Measurements from ENCODE around the gene CCDC85C. TPM values are rescaled to one million over a fixed set of nuclear protein-coding genes. Genes with fewer than 3 reads are reported as not detected.

The CCDC85C gene
- total RNA-seq, 1 donor from 2014 or later: 82.2 TPM

DNA sequence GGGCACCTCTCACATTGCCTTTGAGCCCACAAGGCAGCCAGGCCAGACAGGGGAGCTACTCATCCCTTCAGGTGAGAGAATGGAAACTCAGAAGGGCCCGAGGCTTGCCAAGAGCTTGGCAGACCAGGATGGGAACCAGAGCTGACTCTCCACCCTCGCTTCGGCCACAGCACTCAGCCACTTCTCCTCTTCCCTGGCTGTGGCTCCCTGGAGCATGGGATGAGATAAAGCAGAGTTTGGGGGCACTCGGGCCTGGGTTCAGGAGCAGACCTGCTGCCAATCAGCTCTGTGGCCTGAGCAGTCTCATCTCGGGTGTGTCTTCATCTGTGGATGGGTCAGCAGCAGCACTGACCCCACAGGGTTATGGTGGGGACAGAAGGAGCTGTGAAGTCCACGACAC is 20.0 kb upstream of the CCDC85C start:
- no peak overlapping the region for H3K4me3 Mint-ChIP-seq
- H3K4me1 Mint-ChIP-seq: peaks cover 24% of the 10 kb centered on the region
- no peaks in the 10 kb centered on the region for H3K36me3 Mint-ChIP-seq
- TF ChIP-seq, protein P1, sequence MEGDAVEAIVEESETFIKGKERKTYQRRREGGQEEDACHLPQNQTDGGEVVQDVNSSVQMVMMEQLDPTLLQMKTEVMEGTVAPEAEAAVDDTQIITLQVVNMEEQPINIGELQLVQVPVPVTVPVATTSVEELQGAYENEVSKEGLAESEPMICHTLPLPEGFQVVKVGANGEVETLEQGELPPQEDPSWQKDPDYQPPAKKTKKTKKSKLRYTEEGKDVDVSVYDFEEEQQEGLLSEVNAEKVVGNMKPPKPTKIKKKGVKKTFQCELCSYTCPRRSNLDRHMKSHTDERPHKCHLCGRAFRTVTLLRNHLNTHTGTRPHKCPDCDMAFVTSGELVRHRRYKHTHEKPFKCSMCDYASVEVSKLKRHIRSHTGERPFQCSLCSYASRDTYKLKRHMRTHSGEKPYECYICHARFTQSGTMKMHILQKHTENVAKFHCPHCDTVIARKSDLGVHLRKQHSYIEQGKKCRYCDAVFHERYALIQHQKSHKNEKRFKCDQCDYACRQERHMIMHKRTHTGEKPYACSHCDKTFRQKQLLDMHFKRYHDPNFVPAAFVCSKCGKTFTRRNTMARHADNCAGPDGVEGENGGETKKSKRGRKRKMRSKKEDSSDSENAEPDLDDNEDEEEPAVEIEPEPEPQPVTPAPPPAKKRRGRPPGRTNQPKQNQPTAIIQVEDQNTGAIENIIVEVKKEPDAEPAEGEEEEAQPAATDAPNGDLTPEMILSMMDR (IDR thresholded peaks at IDR 0.05; ENCODE audit: unreplicated experiment): no peak
- no peaks in the 10 kb centered on the region for H3K27me3 Mint-ChIP-seq (ENCODE audit: low read depth)
- no peaks in the 10 kb centered on the region for H3K9me3 Mint-ChIP-seq
- no peak for DNase-seq (ENCODE audit: low spot score in 2 of 2, unreplicated experiment in 2 of 2)
- H3K27ac Mint-ChIP-seq: no peak overlapping the region

DNA sequence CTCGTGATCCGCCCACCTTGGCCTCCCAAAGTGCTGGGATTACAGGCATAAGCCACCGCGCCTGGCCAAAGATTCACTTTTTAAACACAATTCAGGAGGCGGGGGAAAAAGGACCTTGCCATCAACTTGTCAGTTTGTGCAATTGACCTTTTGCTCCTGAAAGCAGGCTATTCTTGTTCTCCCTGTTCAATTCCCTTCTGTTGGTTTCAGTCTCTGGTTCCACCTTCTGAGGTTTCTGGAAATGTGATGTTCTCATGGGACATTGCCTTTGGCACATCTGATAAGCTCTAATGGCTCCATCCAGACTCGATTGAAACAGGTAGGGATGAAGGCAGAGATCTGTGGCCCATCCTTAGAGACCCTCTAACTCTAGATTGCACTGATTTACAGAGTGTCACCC is 17.9 kb upstream of the CCDC85C start:
- no peak overlapping the region for H3K4me3 Mint-ChIP-seq
- H3K27me3 Mint-ChIP-seq (ENCODE audit: low read depth): no peaks in the 10 kb centered on the region
- H3K27ac Mint-ChIP-seq: no peak overlapping the region
- TF ChIP-seq, protein P1 (IDR thresholded peaks at IDR 0.05; ENCODE audit: unreplicated experiment): no peak
- H3K9me3 Mint-ChIP-seq: no peaks in the 10 kb centered on the region
- H3K4me1 Mint-ChIP-seq: peaks cover 17% of the 10 kb centered on the region
- no peak for DNase-seq (ENCODE audit: low spot score in 2 of 2, unreplicated experiment in 2 of 2)
- H3K36me3 Mint-ChIP-seq: no peaks in the 10 kb centered on the region

- Mint-ChIP-seq H3K4me3 (no peak overlapping the region), H3K9me3 (no peaks in the 10 kb centered on the region), H3K4me1 (peaks cover 22% of the 10 kb centered on the region), H3K27me3 (ENCODE audit: low read depth) (no peaks in the 10 kb centered on the region), H3K27ac (peak overlapping the region; percentile 30), H3K36me3 (no peaks in the 10 kb centered on the region)
- DNase-seq (ENCODE audit: low spot score in 2 of 2, unreplicated experiment in 2 of 2): no peak
- TF ChIP-seq, protein P1 (IDR thresholded peaks at IDR 0.05; ENCODE audit: unreplicated experiment): no peak
Observed at GRCh38 chr14:99619835-99620834, 16.1 kb upstream of the CCDC85C start.

DNA sequence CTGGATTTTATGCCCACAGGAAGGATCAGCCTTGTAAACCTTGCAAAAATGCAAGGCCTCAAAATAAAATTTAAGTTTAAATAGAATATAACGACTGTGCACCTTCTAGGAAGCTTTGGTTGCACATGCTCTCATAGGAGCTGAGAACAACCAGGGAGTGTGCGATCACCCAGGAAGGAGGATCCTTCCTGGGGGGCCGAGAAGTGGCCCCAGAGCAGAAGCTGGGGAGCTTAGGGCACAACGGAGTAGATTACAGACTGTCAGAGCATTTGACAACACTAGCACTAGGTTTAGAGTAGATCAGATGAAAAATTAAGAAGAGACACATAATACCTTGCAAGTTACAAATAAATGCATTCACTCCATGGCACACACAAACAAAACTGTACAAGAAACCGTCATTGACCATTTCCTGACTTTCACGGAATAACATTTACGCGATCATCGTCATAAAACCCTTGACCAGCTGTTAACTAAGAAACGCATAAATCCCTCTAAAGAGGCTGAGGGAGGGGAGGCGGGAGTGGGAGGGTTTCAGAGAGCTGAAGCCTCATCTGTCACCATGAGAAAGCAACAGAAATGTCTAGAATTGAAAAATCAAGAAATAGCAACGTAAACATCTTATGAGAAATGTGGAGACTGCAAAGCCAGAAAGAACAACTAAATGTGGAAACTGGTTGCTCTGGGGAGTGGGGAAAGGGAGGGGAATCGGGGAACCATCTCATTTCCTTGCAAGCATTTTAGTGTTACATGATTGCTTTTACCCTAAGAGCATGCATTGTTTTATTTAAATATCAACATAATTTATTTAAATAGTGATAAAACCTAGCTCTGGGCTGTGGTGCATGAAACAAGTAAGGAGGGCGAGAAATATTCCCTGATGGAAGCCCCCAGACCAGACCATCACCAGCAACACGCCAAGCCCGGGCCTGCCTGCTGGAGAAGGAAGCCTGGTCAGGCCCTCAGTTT is 13.1 kb upstream of the CCDC85C start:
- Mint-ChIP-seq H3K4me3 (no peak overlapping the region), H3K9me3 (no peaks in the 10 kb centered on the region), H3K27me3 (ENCODE audit: low read depth) (no peaks in the 10 kb centered on the region), H3K36me3 (no peaks in the 10 kb centered on the region), H3K27ac (peak overlapping the region; percentile 77), H3K4me1 (peaks cover 31% of the 10 kb centered on the region)
- TF ChIP-seq, protein P1 (IDR thresholded peaks at IDR 0.05; ENCODE audit: unreplicated experiment): no peak
- no peak for DNase-seq (ENCODE audit: low spot score in 2 of 2, unreplicated experiment in 2 of 2)

- H3K4me1 Mint-ChIP-seq: peaks cover 33% of the 10 kb centered on the region
- no peak overlapping the region for H3K4me3 Mint-ChIP-seq
- H3K27ac Mint-ChIP-seq: no peak overlapping the region
- TF ChIP-seq, protein P1 (IDR thresholded peaks at IDR 0.05; ENCODE audit: unreplicated experiment): no peak
- DNase-seq (ENCODE audit: low spot score in 2 of 2, unreplicated experiment in 2 of 2): no peak
- H3K9me3 Mint-ChIP-seq: no peaks in the 10 kb centered on the region
- H3K36me3 Mint-ChIP-seq: no peaks in the 10 kb centered on the region
- H3K27me3 Mint-ChIP-seq (ENCODE audit: low read depth): no peaks in the 10 kb centered on the region
Observed at GRCh38 chr14:99615497-99616157, 11.6 kb upstream of the CCDC85C start.

All from mesothelial cell of epicardium (in vitro differentiated cells).